Stimulated activated CD8-positive, alpha-beta memory T cell treated with anti-CD3 and anti-CD28 coated beads, Interleukin-12 subunit alpha, Interleukin-12 subunit beta, amount 100 ng/mL, for 4 hours (primary cell): ENCODE measurements around the gene IRS2.

ENCODE experiments used
- DNase-seq: peaks from one replicate; pipeline ENCODE4 v3.0.0-alpha.2; 2020; ENCODE audit warnings: low read depth

Gene IRS2

GRCh38 chr13:109730812-109731335 is 55.5 kb downstream of the IRS2 start:
- no peak for DNase-seq

GRCh38 chr13:109728791-109729731 is 57.3 kb downstream of the IRS2 start:
- DNase-seq = no peak

- no peak for DNase-seq
Measured at GRCh38 chr13:109728061-109728460, 58.3 kb downstream of the IRS2 start.

GRCh38 chr13:109727251-109727650 is 59.1 kb downstream of the IRS2 start:
- DNase-seq = no peak

GRCh38 chr13:109725995-109726637 is 60.3 kb downstream of the IRS2 start:
- DNase-seq = no peak

- no peak for DNase-seq
Measured at GRCh38 chr13:109725297-109725696, 61.1 kb downstream of the IRS2 start.

- DNase-seq = no peak
Measured at GRCh38 chr13:109724603-109725002, 61.8 kb downstream of the IRS2 start.

- DNase-seq = no peak
Measured at GRCh38 chr13:109723046-109723445, 63.3 kb downstream of the IRS2 start.

- no peak for DNase-seq
Measured at GRCh38 chr13:109722068-109722467, 64.3 kb downstream of the IRS2 start.

GRCh38 chr13:109720758-109721184 is 65.6 kb downstream of the IRS2 start:
- no peak for DNase-seq

GRCh38 chr13:109719962-109720646 is 66.3 kb downstream of the IRS2 start:
- DNase-seq = no peak

GRCh38 chr13:109718726-109719125 is 67.7 kb downstream of the IRS2 start:
- no peak for DNase-seq

- no peak for DNase-seq
Measured at GRCh38 chr13:109717686-109718085, 68.7 kb downstream of the IRS2 start.

GRCh38 chr13:109715902-109716301 is 70.5 kb downstream of the IRS2 start:
- no peak for DNase-seq

GRCh38 chr13:109713681-109714080 is 72.7 kb downstream of the IRS2 start:
- no peak for DNase-seq

- no peak for DNase-seq
Measured at GRCh38 chr13:109712124-109712722, 74.2 kb downstream of the IRS2 start.

- DNase-seq = no peak
Measured at GRCh38 chr13:109707742-109708617, 78.4 kb downstream of the IRS2 start.

GRCh38 chr13:109707044-109707741 is 79.2 kb downstream of the IRS2 start:
- DNase-seq = no peak

- DNase-seq = no peak
Measured at GRCh38 chr13:109706015-109706715, 80.2 kb downstream of the IRS2 start.
